Amniotic stem cell (primary cell): ENCODE measurements around the gene HES1.

ENCODE experiments used
- DNase-seq: peaks from one replicate; lab custom pipeline; 2025; lab: John Stamatoyannopoulos, UW

HES1 gene

GRCh38 chr3:194102436-194102835 is 33.5 kb upstream of the HES1 start:
- DNase-seq = no peak

- no peak for DNase-seq
Observed at GRCh38 chr3:194103505-194103904, 32.4 kb upstream of the HES1 start.

- DNase-seq = no peak
Observed at GRCh38 chr3:194103983-194104751, 31.8 kb upstream of the HES1 start.

GRCh38 chr3:194105292-194105691 is 30.7 kb upstream of the HES1 start:
- no peak for DNase-seq

GRCh38 chr3:194107107-194107506 is 28.8 kb upstream of the HES1 start:
- DNase-seq = no peak

- DNase-seq = no peak
Observed at GRCh38 chr3:194109192-194109863, 26.6 kb upstream of the HES1 start.

GRCh38 chr3:194110483-194110882 is 25.5 kb upstream of the HES1 start:
- no peak for DNase-seq

GRCh38 chr3:194111336-194111735 is 24.6 kb upstream of the HES1 start:
- DNase-seq = no peak

- no peak for DNase-seq
Observed at GRCh38 chr3:194112120-194113106, 23.5 kb upstream of the HES1 start.

GRCh38 chr3:194114123-194114522 is 21.8 kb upstream of the HES1 start:
- DNase-seq = no peak

GRCh38 chr3:194117104-194117845 is 18.7 kb upstream of the HES1 start:
- DNase-seq = no peak

- DNase-seq = no peak
Observed at GRCh38 chr3:194118920-194119319, 17.0 kb upstream of the HES1 start.

GRCh38 chr3:194119831-194120590 is 15.9 kb upstream of the HES1 start:
- DNase-seq = no peak

GRCh38 chr3:194120789-194121770 is 14.9 kb upstream of the HES1 start:
- no peak for DNase-seq

GRCh38 chr3:194121891-194122631 is 13.9 kb upstream of the HES1 start:
- no peak for DNase-seq

- DNase-seq = no peak
Observed at GRCh38 chr3:194123726-194124125, 12.2 kb upstream of the HES1 start.

- DNase-seq = no peak
Observed at GRCh38 chr3:194124193-194124592, 11.8 kb upstream of the HES1 start.

- DNase-seq = no peak
Observed at GRCh38 chr3:194125442-194125841, 10.5 kb upstream of the HES1 start.

- DNase-seq = no peak
Observed at GRCh38 chr3:194126790-194127189, 9.2 kb upstream of the HES1 start.
